Prostate gland (tissue), 2 donors: Measurements from ENCODE around the gene ANXA9.

Experiments
- CTCF ChIP-seq, 4 experiments: fragments of 200-600 bp in 2 of 4; fragments of 450-650 bp in 2 of 4; sonication (generic) in 2 of 4; IDR thresholded peaks; 1 replicate in 3 of 4; 2 replicates in 1 of 4; pipeline ENCODE4 v1.5.1; 2016 to 2019; ENCODE audit warnings: antibody characterized with exemption in 4 of 4, mild to moderate bottlenecking in 2 of 4, moderate library complexity in 2 of 4
- POLR2A ChIP-seq: fragments of 450-650 bp; IDR thresholded peaks from one replicate; pipeline ENCODE4 v1.6.1; 2016; ENCODE audit warnings: antibody characterized with exemption, mild to moderate bottlenecking

GRCh38 chr1:151032164-151032563 lies 50.1 kb downstream of the ANXA9 start:
- TF ChIP-seq CTCF (IDR thresholded peaks at IDR 0.05) (no peak), POLR2A (no peak)
